Mesendoderm (in vitro differentiated cells): ENCODE measurements around the gene PACSIN2.
A peak's percentile ranks its signal among the peaks of the same experiment; 100 is the strongest.
"Not testable (repeated sequence)": the region's sequence is repeated elsewhere in the genome, so short reads cannot be mapped to it uniquely, and the experiment has no call there.

ENCODE experiments used
- DNase-seq: peaks from one replicate; pipeline ENCODE4 v3.0.0; 2013
- H2AK5ac ChIP-seq: 2 replicates; pipeline ENCODE4 v1.6.1; 2013; ENCODE audit warnings: low read length, inconsistent platforms
- H2BK120ac ChIP-seq: 2 replicates; pipeline ENCODE4 v1.6.1; 2013; ENCODE audit warnings: low read depth, mild to moderate bottlenecking, low read length, moderate library complexity, mixed read lengths
- H2BK15ac ChIP-seq: replicated peaks from 2 replicates; pipeline ENCODE4 v1.6.1; 2013; ENCODE audit warnings: low read depth, mild to moderate bottlenecking, moderate library complexity
- H2BK5ac ChIP-seq: 2 replicates; pipeline ENCODE4 v1.6.1; 2013; ENCODE audit warnings: low read length, inconsistent platforms
- H3K18ac ChIP-seq: 2 replicates; pipeline ENCODE4 v1.6.1; 2013; ENCODE audit warnings: mild to moderate bottlenecking, low read length, mixed read lengths
- H3K23ac ChIP-seq: one replicate; pipeline ENCODE4 v1.6.1; 2013; ENCODE audit warnings: low read length
- H3K27ac ChIP-seq: 2 replicates; pipeline ENCODE4 v1.5.1; 2013; ENCODE audit warnings: low read depth, mild to moderate bottlenecking, inconsistent platforms, low read length, moderate library complexity
- H3K27me3 ChIP-seq: 2 replicates; pipeline ENCODE4 v1.6.1; 2013; ENCODE audit warnings: low read length, control low read depth, mild to moderate bottlenecking, inconsistent platforms; ENCODE audit not compliant: insufficient read depth, poor library complexity
- H3K36me3 ChIP-seq: 2 replicates; pipeline ENCODE4 v1.6.1; 2013; ENCODE audit warnings: low read length, inconsistent platforms; ENCODE audit not compliant: control insufficient read depth, insufficient read depth
- H3K4ac ChIP-seq: one replicate; pipeline ENCODE4 v1.6.1; 2013; ENCODE audit warnings: low read depth, mild to moderate bottlenecking, low read length, moderate library complexity
- H3K4me1 ChIP-seq: 2 replicates; pipeline ENCODE4 v1.6.1; 2013; ENCODE audit warnings: low read depth, low read length, inconsistent platforms; ENCODE audit not compliant: control insufficient read depth
- H3K4me2 ChIP-seq: 2 replicates; pipeline ENCODE4 v1.6.1; 2013; ENCODE audit warnings: low read length
- H3K4me3 ChIP-seq: 2 replicates; pipeline ENCODE4 v1.5.1; 2013; ENCODE audit warnings: mild to moderate bottlenecking, low read length
- H3K56ac ChIP-seq: one replicate; pipeline ENCODE4 v1.6.1; 2013; ENCODE audit warnings: low read length
- H3K79me1 ChIP-seq: 2 replicates; pipeline ENCODE4 v1.6.1; 2013; ENCODE audit warnings: low read length, inconsistent platforms
- H3K79me2 ChIP-seq: 2 replicates; pipeline ENCODE4 v1.6.1; 2013; ENCODE audit warnings: mild to moderate bottlenecking, low read length; ENCODE audit not compliant: control insufficient read depth, insufficient read depth
- H3K9ac ChIP-seq: 2 replicates; pipeline ENCODE4 v1.6.1; 2013; ENCODE audit warnings: low read length, inconsistent platforms
- H4K5ac ChIP-seq: one replicate; pipeline ENCODE4 v1.6.1; 2013; ENCODE audit warnings: low read length
- H4K8ac ChIP-seq: one replicate; pipeline ENCODE4 v1.6.1; 2013; ENCODE audit warnings: low read depth, mild to moderate bottlenecking, control low read depth, low read length, moderate library complexity
- WGBS: extraction: QIAGEN DNeasy Blood & Tissue Kit; methylation state at CpG from one replicate; pipeline ENCODE4 v1.1.7; 2013; ENCODE audit warnings: low lambda C conversion rate, missing lambda C conversion rate; ENCODE audit not compliant: insufficient coverage; ENCODE audit errors: extremely low coverage; 5-methylcytosine and 5-hydroxymethylcytosine counted together

Gene PACSIN2

DNA sequence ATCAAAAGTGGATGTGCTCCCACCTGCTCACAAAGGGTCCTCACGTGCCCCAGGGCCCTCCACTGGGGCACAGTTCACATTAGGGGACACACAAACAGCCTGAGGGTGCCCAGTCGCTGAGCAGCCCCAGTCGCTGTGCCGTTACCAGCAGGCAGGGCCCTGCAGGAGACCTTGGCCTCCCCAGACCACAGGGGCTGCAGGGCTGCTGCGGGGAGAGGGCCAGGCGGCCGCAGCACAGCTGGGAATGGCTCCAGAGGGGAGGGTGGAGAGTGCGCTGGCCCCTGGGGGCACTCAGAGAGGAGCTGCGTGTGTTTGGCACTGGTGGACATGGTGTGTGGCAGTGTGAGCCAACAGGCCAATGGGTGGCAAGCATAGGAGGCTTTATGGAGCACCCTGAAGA, 20.3 kb upstream of the PACSIN2 start:
- no peak overlapping the region for H3K4me3 ChIP-seq
- H2BK5ac ChIP-seq = no peak overlapping the region
- no peak overlapping the region for H2AK5ac ChIP-seq
- H3K18ac ChIP-seq = no peak overlapping the region
- H2BK120ac ChIP-seq = no peak overlapping the region
- no peaks in the 10 kb centered on the region for H3K36me3 ChIP-seq
- H3K23ac ChIP-seq = no peak overlapping the region
- H3K4me1 ChIP-seq = no peaks in the 10 kb centered on the region
- H3K27me3 ChIP-seq = no peaks in the 10 kb centered on the region
- H3K79me2 ChIP-seq = no peaks in the 10 kb centered on the region
- no peak overlapping the region for H4K8ac ChIP-seq
- no peak overlapping the region for H4K5ac ChIP-seq
- WGBS = no CpG with 5 or more reads among the region's 9 CpGs
- H3K9ac ChIP-seq = no peak overlapping the region
- H3K56ac ChIP-seq = no peak overlapping the region
- H3K79me1 ChIP-seq = no peaks in the 10 kb centered on the region
- H3K4ac ChIP-seq = no peak overlapping the region
- no peak for DNase-seq
- no peak overlapping the region for H2BK15ac ChIP-seq
- H3K27ac ChIP-seq = no peak overlapping the region
- H3K4me2 ChIP-seq = no peak overlapping the region

DNA sequence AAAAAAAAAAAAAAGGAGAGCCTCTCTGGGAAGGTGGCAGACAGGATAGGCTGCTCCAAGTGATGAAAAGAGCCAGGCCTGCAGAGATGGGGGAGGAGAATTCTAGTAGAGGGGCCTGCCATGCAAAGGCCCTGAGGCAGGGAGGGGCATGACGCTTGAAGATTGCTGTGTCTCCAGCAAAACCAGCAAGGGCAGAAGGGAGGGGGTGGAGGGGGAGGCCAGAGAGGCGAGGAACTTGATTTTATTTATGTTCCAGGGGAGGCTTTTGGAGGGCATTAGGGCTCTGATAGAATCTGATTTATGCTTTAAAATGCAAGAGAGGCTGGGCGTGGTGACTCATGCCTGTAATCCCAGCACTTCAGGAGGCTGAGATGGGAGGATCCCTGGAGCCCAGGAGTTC, 16.7 kb upstream of the PACSIN2 start:
- no peak overlapping the region for H2BK5ac ChIP-seq
- no peak overlapping the region for H2BK120ac ChIP-seq
- H3K23ac ChIP-seq = no peak overlapping the region
- H3K4me1 ChIP-seq = no peaks in the 10 kb centered on the region
- no peak overlapping the region for H3K4ac ChIP-seq
- no peak overlapping the region for H3K9ac ChIP-seq
- H3K79me2 ChIP-seq = no peaks in the 10 kb centered on the region
- peak; percentile 29 for DNase-seq
- no peak overlapping the region for H3K4me3 ChIP-seq
- H2BK15ac ChIP-seq = no peak overlapping the region
- no peaks in the 10 kb centered on the region for H3K79me1 ChIP-seq
- no peaks in the 10 kb centered on the region for H3K27me3 ChIP-seq
- WGBS = no CpG with 5 or more reads among the region's 3 CpGs
- no peak overlapping the region for H3K4me2 ChIP-seq
- H4K8ac ChIP-seq = no peak overlapping the region
- H3K36me3 ChIP-seq = no peaks in the 10 kb centered on the region
- H4K5ac ChIP-seq = no peak overlapping the region
- H3K27ac ChIP-seq = no peak overlapping the region
- H3K56ac ChIP-seq = no peak overlapping the region
- H2AK5ac ChIP-seq = no peak overlapping the region
- no peak overlapping the region for H3K18ac ChIP-seq

DNA sequence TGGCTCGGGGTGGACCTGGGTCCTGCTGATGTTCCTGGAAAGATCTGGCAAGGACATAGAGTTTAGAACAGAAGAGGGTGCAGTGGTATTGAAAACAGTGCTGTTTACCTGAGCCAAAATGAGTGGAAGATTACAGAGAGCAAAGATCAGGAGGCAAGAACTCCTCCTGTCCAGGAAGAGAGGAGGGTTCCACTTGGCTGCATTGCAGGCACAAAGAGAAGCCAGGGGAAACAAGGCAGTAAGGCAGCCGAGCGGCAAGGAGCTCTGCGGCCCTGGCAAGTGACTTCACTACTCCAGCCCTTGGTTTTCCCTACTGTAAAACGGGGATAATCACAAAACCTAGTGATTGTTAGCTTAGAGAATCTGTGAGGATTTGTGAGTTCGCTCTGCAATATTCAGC, 3.7 kb upstream of the PACSIN2 start:
- H4K5ac ChIP-seq = no peak overlapping the region
- H2BK5ac ChIP-seq = no peak overlapping the region
- H3K27ac ChIP-seq = no peak overlapping the region
- H2BK120ac ChIP-seq = no peak overlapping the region
- no peaks in the 10 kb centered on the region for H3K27me3 ChIP-seq
- no peak overlapping the region for H3K18ac ChIP-seq
- no peak for DNase-seq
- no peak overlapping the region for H3K23ac ChIP-seq
- no peak overlapping the region for H3K4me3 ChIP-seq
- no peak overlapping the region for H3K56ac ChIP-seq
- no CpG with 5 or more reads among the region's 6 CpGs for WGBS
- peaks cover 9% of the 10 kb centered on the region for H3K79me2 ChIP-seq
- H3K9ac ChIP-seq = no peak overlapping the region
- no peak overlapping the region for H2BK15ac ChIP-seq
- H3K4me2 ChIP-seq = no peak overlapping the region
- H4K8ac ChIP-seq = no peak overlapping the region
- H3K4ac ChIP-seq = no peak overlapping the region
- peaks cover 4% of the 10 kb centered on the region for H3K4me1 ChIP-seq
- peaks cover 4% of the 10 kb centered on the region for H3K79me1 ChIP-seq
- H3K36me3 ChIP-seq = no peaks in the 10 kb centered on the region
- no peak overlapping the region for H2AK5ac ChIP-seq

DNA sequence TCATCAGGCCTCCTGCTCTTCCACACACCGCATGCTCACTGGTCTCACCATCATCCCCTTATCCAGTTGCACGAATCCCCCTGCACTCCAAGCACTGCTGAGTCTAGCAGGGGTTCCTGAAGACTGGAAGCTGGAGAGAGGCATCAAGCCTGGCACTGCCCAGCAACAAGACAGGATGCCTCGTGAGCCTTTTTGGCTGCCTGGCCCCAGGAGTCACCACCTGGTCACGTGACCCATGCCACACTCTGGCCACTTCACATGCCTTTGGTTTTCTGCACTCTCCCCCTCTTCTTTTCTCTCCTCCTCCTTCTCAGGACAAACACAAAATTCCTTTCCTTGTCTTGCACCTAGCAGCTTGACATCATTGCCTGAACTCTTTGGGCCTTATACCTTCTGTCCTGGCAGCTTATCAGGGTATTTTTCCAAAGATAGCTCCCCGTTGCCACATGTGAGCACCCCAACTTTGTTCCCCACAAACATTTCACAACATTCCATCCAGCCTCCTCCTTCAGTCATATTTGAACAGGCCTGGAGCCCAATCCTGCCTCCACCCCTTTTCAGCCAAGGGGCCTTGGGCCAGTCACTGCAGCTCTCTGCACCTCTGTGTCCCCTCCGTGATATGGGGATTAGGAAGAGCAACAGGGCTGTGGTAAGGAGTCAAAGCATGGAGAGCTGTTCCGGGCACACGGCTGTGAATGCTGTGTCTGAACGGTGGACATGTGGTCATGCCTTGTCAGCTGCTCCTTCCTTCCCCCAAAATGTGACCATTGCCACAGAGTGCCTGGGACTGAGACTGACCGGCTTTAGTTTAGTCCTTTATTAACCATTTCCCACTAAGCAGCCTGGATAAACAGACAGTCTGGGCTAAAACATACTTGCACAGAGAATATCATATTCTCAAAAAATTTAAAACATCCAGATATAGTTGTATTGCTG, 2.8 kb upstream of the PACSIN2 start:
- Histone ChIP-seq H4K8ac (no peak overlapping the region), H3K27ac (no peak overlapping the region)

DNA sequence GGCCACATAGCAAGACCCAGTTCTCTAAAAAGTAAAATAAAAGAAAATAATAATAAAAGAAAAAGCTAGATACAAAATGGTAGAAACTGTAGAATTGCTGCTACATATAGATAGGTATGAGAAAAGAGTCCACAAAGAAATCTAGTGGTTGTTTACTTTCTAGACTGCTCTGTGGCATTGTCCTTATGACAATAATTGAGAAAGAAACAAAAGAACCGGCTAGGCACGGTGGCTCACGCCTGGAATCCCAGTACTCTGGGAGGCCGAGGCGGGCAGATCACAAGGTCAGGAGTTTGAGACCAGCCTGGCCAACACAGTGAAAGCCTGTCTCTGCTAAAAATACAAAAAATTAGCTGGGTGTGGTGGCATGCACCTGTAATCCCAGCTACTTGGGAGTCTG, 1.2 kb upstream of the PACSIN2 start:
- not testable (repeated sequence) for H3K23ac ChIP-seq, H3K4me3 ChIP-seq, H3K4ac ChIP-seq, H3K79me1 ChIP-seq, H4K5ac ChIP-seq, H3K4me2 ChIP-seq, H3K27me3 ChIP-seq, H2BK120ac ChIP-seq, H3K56ac ChIP-seq, DNase-seq, H3K18ac ChIP-seq, H3K4me1 ChIP-seq, H3K27ac ChIP-seq, H2BK15ac ChIP-seq, H3K36me3 ChIP-seq, H3K9ac ChIP-seq, H2BK5ac ChIP-seq, H4K8ac ChIP-seq, H2AK5ac ChIP-seq
- no CpG with 5 or more reads among the region's 5 CpGs for WGBS
- H3K79me2 ChIP-seq = peaks cover 29% of the 10 kb centered on the region

More for the DNA sequence above, 2.8 kb upstream of the PACSIN2 start:
- H3K4me2 ChIP-seq = no peak overlapping the region
- H3K79me1 ChIP-seq = peaks cover 5% of the 10 kb centered on the region
- H2AK5ac ChIP-seq = no peak overlapping the region
- H2BK15ac ChIP-seq = no peak overlapping the region
- H3K4me3 ChIP-seq = no peak overlapping the region
- no peak overlapping the region for H3K23ac ChIP-seq
- H3K56ac ChIP-seq = no peak overlapping the region
- H3K4ac ChIP-seq = no peak overlapping the region
- no peak overlapping the region for H4K5ac ChIP-seq
- H3K9ac ChIP-seq = no peak overlapping the region
- H3K79me2 ChIP-seq = peaks cover 16% of the 10 kb centered on the region
- H2BK120ac ChIP-seq = no peak overlapping the region
- H3K27me3 ChIP-seq = no peaks in the 10 kb centered on the region
- no peak for DNase-seq
- no peak overlapping the region for H3K18ac ChIP-seq
- peaks cover 5% of the 10 kb centered on the region for H3K4me1 ChIP-seq
- no CpG with 5 or more reads among the region's 10 CpGs for WGBS
- no peak overlapping the region for H2BK5ac ChIP-seq
- no peaks in the 10 kb centered on the region for H3K36me3 ChIP-seq

DNA sequence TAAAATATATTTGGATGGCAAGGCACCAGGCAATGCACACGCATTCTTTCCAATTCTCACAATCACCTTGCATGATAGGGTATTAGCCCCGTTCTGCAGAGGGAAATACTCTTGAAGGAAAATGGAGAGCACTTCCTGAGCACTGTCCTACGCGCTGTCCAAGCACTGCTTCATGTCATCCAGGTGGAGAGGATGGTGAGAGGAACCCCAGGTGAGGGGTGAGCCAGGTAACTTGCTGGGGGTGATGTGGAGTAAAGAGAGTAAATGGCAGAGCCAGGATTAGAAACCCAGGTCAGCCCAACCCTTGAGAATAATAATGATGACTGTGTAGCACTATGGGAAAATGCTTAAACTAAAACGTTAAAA, 711 bp upstream of the PACSIN2 start:
- Histone ChIP-seq H3K4me3 (peak overlapping the region; percentile 14), H3K23ac (no peak overlapping the region), H3K4me1 (peaks cover 5% of the 10 kb centered on the region), H3K79me1 (peaks cover 9% of the 10 kb centered on the region), H2AK5ac (no peak overlapping the region), H3K18ac (no peak overlapping the region), H2BK5ac (no peak overlapping the region), H3K27me3 (no peaks in the 10 kb centered on the region), H3K27ac (no peak overlapping the region), H3K79me2 (peaks cover 34% of the 10 kb centered on the region), H3K56ac (peak overlapping the region; percentile 63), H3K36me3 (no peaks in the 10 kb centered on the region), H2BK15ac (no peak overlapping the region), H2BK120ac (no peak overlapping the region), H3K4me2 (peak overlapping the region; percentile 34), H3K4ac (no peak overlapping the region), H3K9ac (peak overlapping the region; percentile 57), H4K5ac (no peak overlapping the region), H4K8ac (no peak overlapping the region)
- DNase-seq = no peak
- WGBS = no CpG with 5 or more reads among the region's 5 CpGs
